Memory B cell (primary cell): Measurements from ENCODE around the gene ACVR1.
"Not testable (repeated sequence)": the region's sequence is repeated elsewhere in the genome, so short reads cannot be mapped to it uniquely, and the experiment has no call there.

Experiments
- ATAC-seq: fragments of 150-1000 bp; cut with Tn5 transposase; 2 replicates; pipeline ENCODE4 v1.10.0; 2021; ENCODE audit warnings: low read depth, mild to moderate bottlenecking, moderate library complexity
- DNase-seq, 2 donors: peaks; one replicate each; pipeline ENCODE4 v3.0.0; 2022; ENCODE audit warnings: low spot score in 2 of 2
- H3K27ac Mint-ChIP-seq: one replicate; pipeline ENCODE4 v1.8.0; 2022; ENCODE audit warnings: mild to moderate bottlenecking, moderate library complexity, mixed read lengths
- H3K27me3 Mint-ChIP-seq: one replicate; pipeline ENCODE4 v1.8.0; 2022; ENCODE audit warnings: mixed read lengths
- H3K36me3 Mint-ChIP-seq: one replicate; pipeline ENCODE4 v1.8.0; 2022; ENCODE audit warnings: mild to moderate bottlenecking, mixed read lengths
- H3K4me1 Mint-ChIP-seq: one replicate; pipeline ENCODE4 v1.8.0; 2022; ENCODE audit warnings: mixed read lengths
- H3K4me3 Mint-ChIP-seq: one replicate; pipeline ENCODE4 v1.8.0; 2022; ENCODE audit warnings: mild to moderate bottlenecking, moderate library complexity, mixed read lengths
- H3K9me3 Mint-ChIP-seq: one replicate; pipeline ENCODE4 v1.8.0; 2022; ENCODE audit warnings: mixed read lengths

The ACVR1 gene

DNA sequence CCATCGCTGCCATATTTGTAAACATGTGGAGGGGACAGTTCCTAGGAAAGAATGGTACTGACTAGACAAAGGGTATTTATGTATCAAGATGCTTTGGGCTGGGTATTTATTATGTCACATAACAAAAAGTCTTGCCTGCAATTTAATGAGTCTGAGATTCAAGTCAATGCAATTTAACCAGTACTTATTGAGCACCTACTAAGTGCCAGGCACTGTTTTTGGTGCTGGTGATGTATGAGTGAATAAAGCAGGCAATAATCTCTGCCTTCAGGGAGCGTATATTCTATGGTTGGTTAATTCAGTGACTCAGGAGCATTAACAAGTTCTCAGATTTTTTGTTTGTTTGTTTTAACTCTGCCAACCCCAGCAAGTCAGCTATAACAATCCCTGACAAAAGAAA is 24.6 kb upstream of the ACVR1 start:
- H3K4me1 Mint-ChIP-seq = peaks cover 32% of the 10 kb centered on the region
- peaks cover 2% of the 10 kb centered on the region for H3K36me3 Mint-ChIP-seq
- DNase-seq (no peak), ATAC-seq (no peak)
- no peaks in the 10 kb centered on the region for H3K27me3 Mint-ChIP-seq
- H3K27ac Mint-ChIP-seq = no peak overlapping the region
- no peak overlapping the region for H3K4me3 Mint-ChIP-seq
- H3K9me3 Mint-ChIP-seq = peaks cover 2% of the 10 kb centered on the region

DNA sequence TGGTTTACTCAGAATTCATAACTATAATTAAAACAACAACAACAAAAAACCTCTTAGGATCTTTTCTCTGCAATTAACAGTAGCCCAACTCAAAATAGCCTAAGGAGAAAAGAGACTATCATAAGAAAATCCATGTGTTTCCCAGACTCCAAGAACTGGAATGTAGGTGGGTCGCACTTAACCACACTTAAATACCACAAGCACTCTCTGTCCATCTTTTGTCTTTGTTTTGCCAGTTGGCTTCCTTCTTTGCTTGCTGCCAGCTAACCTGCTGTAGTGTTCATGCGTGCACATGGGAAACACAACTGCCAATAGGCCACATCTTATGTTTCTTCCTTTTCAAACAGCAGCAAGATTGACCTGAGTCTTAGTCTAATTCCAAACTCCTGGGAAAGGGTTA is 24.1 kb upstream of the ACVR1 start:
- Mint-ChIP-seq H3K4me3 (no peak overlapping the region), H3K9me3 (peaks cover 2% of the 10 kb centered on the region), H3K27me3 (no peaks in the 10 kb centered on the region), H3K36me3 (peaks cover 2% of the 10 kb centered on the region), H3K27ac (no peak overlapping the region), H3K4me1 (peaks cover 32% of the 10 kb centered on the region)
- no peak for ATAC-seq
- no peak for DNase-seq

DNA sequence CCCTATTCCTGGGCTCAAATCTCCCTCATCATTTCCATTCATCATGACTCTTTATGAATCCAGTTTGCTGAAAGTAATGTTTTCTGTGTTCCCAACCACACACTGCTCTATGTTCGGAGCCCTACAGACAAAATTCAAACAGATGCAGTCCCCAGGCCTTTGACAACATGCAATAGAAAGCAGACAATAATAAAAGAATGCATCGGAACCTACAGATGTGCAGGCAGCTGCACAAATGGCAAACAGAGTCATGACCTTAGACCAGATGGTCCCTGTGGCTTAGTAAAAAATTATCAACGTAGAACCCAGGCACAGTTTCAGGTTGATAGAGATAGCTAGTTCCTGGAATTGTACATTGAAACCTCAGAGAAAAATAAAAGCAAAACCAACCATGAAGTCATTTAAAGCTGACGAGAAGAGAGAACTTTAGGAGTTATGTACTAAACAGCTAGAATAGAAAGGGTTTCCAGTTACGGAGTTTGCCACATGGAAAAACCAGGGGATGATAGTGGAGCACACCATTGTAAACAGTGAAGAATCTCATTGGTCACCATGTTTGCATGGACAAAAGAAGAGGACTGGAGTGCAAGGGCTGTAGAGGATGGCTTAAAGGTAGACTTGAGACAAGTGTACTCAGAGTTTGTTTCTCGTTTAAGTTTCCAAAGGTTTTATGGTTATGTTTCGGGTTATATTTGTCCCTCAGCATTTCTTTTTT is 23.2 kb upstream of the ACVR1 start:
- Mint-ChIP-seq H3K4me3 (peak overlapping the region; percentile 13), H3K27ac (no peak overlapping the region), H3K4me1 (peaks cover 32% of the 10 kb centered on the region), H3K9me3 (peaks cover 2% of the 10 kb centered on the region), H3K27me3 (no peaks in the 10 kb centered on the region), H3K36me3 (peaks cover 2% of the 10 kb centered on the region)
- ATAC-seq = no peak
- DNase-seq = no peak

DNA sequence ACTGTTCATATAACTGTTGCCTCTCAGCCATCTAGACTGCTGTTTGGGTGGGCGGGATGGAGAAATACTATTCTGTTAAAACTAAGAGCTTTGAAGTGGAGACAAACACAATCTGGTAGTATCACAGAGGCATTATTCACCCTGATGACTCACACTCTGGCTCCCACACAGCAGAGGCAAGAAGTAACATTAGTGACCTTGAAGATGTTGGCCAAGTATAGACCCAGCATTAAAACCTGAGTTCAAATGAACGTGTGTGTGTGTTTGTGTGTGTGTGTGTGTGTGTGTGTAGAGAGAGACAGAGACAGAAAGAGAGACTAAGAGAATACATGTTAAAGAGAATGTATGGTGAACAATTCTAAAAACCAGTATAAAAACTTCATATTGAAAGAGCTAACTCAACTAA is 22.5 kb upstream of the ACVR1 start:
- H3K4me1 Mint-ChIP-seq = peaks cover 32% of the 10 kb centered on the region
- peaks cover 2% of the 10 kb centered on the region for H3K9me3 Mint-ChIP-seq
- ATAC-seq (no peak), DNase-seq (no peak)
- peaks cover 2% of the 10 kb centered on the region for H3K36me3 Mint-ChIP-seq
- peak overlapping the region; percentile 94 for H3K27ac Mint-ChIP-seq
- H3K4me3 Mint-ChIP-seq = peak overlapping the region; percentile 12
- H3K27me3 Mint-ChIP-seq = no peaks in the 10 kb centered on the region

DNA sequence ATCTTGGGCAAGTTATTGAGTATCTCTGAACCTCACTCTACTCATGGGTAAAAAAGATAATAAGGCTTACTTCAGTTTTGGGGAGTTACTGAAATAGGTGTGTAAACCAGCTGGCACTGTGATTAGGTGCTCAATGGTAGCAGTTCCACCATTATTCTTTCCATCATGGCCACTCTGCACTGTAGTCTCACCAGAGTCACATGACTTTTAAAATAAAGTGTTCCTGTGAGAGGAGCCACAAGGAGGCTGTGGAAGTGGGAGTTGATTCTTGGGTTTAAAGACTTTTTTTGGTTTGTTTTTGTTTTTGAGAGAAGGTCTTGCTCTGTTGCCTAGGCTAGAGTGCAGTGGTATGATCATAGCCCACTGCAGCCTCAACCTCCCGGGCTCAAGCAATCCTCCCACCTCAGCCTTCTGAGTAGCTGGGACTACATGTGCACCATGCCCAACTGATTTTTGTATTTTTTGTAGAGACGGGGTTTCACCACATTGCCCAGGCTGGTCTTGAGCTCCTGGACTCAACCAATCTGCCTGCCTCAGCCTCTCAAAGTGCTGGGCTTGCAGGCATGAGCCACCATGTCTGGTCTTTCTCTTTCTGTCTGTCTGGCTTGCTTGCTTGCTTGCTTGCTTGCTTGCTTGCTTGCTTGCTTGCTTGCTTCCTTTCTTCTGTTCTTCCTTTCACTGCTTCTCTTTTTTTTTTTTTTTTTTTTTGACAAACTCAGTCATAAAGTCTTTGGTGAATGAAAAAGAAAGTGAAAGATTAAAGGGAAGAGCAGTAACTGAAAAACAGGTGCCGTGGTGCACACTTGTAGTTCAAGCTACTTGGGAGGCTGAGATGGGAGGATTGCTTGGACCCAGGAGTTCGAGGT is 21.2 kb upstream of the ACVR1 start:
- Mint-ChIP-seq H3K4me1 (peaks cover 32% of the 10 kb centered on the region), H3K36me3 (peaks cover 2% of the 10 kb centered on the region), H3K4me3 (peak overlapping the region; percentile 92), H3K9me3 (peaks cover 2% of the 10 kb centered on the region), H3K27me3 (no peaks in the 10 kb centered on the region), H3K27ac (peak overlapping the region; percentile 94)
- ATAC-seq = peak; percentile 85
- peak in 1 of 2 donors; percentile 9 for DNase-seq

DNA sequence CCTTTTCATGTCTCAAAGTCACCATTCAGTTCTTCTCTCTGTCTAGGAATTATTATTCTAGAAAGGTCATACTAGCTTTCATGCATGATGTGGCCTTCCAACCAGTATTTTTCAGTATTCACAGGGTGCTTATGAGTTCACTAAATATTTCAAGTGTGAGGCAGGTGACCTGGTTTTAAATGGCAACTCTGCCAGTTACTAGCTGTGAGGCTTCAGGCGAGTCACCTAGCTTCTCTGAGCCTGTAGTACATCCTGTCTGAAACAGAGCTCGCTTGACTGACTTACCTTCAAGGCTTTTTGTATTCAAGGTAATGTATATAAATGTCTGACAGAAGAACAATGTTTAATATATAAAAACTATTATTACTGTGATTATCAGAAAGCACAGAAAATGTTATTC is 19.4 kb upstream of the ACVR1 start:
- Mint-ChIP-seq H3K4me1 (peaks cover 31% of the 10 kb centered on the region), H3K4me3 (no peak overlapping the region), H3K36me3 (peaks cover 2% of the 10 kb centered on the region), H3K27me3 (no peaks in the 10 kb centered on the region), H3K9me3 (peaks cover 2% of the 10 kb centered on the region), H3K27ac (no peak overlapping the region)
- ATAC-seq (no peak), DNase-seq (no peak)

DNA sequence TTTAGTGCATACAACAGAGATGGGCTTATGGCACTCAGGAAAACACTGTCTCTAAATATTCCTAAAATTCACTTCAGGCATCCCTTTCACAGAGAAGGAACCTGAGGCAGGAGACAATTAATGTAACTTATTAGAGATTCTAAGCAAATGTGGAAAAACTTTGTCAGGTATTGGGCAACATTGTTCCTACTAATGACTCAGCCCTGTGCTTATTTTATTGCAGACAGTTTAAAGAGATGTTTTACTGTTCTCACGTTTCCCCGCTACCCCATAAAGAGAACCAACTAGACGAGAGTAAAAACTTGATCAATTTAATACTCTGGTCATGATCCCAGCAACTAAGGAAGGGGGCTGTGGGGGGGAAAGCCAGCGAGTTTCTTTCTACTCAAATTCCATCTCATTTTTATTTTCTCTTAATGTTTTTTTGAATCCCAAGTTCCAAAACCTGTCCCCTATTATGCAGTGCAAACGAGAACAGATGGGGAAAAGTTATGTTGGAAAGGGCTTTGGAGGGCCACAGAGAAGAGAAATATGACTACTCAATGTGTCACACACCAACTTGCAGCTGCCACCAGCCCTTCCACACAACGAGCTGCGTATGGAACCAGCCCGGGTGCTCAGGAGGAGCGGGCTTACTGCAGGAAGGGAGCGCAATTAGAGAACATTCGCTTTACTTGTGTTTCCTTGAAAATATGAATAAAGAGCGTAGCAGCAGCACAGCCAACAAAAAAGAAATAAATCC is 18.7 kb upstream of the ACVR1 start:
- H3K27ac Mint-ChIP-seq = no peak overlapping the region
- peaks cover 2% of the 10 kb centered on the region for H3K9me3 Mint-ChIP-seq
- H3K4me3 Mint-ChIP-seq = no peak overlapping the region
- H3K36me3 Mint-ChIP-seq = peaks cover 2% of the 10 kb centered on the region
- H3K4me1 Mint-ChIP-seq = peaks cover 28% of the 10 kb centered on the region
- no peaks in the 10 kb centered on the region for H3K27me3 Mint-ChIP-seq
- DNase-seq (no peak), ATAC-seq (no peak)

DNA sequence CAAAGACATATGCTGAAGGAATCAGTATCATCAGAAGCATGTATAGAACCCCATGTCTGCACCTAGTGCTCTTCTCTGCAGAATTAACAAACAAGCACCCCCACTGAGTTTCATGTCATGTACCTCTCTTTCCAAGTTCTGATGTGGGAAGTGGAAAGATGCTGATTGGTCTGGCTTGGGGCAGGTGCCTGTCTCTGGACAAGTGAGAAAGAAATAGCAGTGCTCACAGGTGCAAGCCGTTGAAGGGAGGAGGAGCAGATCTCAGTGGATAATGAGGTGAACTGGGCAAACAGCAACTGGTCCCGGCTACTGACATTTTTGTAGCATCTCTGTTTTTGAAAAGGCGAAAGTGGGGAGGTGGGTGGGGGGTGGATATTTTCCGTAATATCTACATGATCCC is 17.5 kb upstream of the ACVR1 start:
- no peak for DNase-seq
- H3K27ac Mint-ChIP-seq = no peak overlapping the region
- H3K27me3 Mint-ChIP-seq = no peaks in the 10 kb centered on the region
- peaks cover 2% of the 10 kb centered on the region for H3K36me3 Mint-ChIP-seq
- H3K4me3 Mint-ChIP-seq = no peak overlapping the region
- ATAC-seq = no peak
- H3K9me3 Mint-ChIP-seq = peaks cover 2% of the 10 kb centered on the region
- peaks cover 20% of the 10 kb centered on the region for H3K4me1 Mint-ChIP-seq

DNA sequence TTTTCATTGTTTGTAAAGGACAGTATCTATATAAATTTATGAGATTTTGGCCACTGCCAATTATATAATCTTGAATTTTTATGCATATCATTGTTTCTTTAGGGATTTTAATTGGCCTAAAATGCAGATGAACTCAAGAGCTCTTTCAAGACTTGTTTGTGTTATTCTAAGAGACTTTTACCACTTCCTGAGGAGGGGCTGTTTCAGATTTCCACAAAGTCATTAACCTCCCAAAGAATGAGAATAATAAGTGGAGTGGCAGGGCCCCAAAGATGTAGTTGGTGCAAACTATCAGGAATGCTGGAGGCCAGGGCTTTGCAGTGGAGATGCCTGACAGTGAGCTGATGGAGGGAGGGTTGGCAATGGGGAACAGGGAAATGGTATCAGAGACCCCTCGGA is 15.5 kb upstream of the ACVR1 start:
- H3K36me3 Mint-ChIP-seq = peaks cover 2% of the 10 kb centered on the region
- H3K4me3 Mint-ChIP-seq = no peak overlapping the region
- ATAC-seq (no peak), DNase-seq (no peak)
- H3K4me1 Mint-ChIP-seq = peaks cover 2% of the 10 kb centered on the region
- no peaks in the 10 kb centered on the region for H3K9me3 Mint-ChIP-seq
- H3K27ac Mint-ChIP-seq = no peak overlapping the region
- H3K27me3 Mint-ChIP-seq = peaks cover 3% of the 10 kb centered on the region

DNA sequence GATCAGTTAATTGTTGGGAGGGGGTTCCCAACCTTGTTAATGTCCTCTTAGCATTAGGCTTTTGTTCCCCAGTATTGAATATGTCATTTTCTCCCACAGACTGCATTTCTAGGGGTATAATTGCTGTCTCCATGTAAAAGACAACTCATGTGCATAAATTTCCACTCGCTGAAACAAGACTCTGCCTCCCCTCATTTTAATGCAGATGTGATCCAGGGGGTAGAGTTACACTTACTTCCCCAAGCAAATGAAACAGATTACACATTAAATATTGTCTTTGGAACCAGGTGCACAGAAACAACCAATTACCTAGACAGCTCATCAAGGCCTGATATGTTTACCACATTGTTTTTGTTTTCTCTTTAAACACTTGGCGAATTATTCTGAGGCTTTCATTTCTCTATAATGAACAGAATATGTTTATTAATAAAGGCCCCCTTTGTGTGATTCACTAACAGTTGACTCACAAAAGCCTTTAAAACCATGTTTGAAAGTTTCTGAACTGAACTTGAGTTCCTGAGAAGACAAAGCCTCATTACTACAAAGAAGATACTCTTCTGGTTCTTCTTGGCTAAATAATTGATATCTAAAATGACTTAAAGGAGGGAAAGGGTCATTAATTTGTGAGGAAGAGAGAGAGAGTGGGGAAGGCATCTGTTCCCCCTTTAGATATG is 15.0 kb upstream of the ACVR1 start:
- Mint-ChIP-seq H3K4me1 (peaks cover 2% of the 10 kb centered on the region), H3K9me3 (no peaks in the 10 kb centered on the region), H3K27ac (no peak overlapping the region)

DNA sequence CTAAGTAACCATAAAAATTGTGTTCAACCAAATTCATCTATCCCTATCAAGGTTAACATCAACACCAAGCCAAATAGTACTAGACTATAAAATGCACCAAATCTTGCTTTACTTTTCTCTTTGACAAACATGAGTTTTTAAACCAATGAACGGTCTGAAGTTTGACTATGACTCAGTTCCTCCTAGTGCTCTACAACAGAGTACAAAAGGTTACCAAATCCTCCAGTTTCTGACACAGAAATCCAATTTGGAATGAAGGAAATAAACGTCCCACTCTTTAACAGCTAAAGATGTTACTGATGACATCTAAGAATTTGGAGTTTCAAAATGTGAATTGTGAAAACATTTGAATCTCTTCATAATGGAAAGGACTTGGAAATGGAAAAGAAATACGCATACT is 11.8 kb upstream of the ACVR1 start:
- H3K27ac Mint-ChIP-seq = no peak overlapping the region
- H3K27me3 Mint-ChIP-seq = peaks cover 5% of the 10 kb centered on the region
- H3K4me3 Mint-ChIP-seq = no peak overlapping the region
- ATAC-seq = no peak
- DNase-seq = no peak
- peaks cover 2% of the 10 kb centered on the region for H3K36me3 Mint-ChIP-seq
- H3K4me1 Mint-ChIP-seq = peaks cover 2% of the 10 kb centered on the region
- H3K9me3 Mint-ChIP-seq = no peaks in the 10 kb centered on the region

More for the DNA sequence above, 15.0 kb upstream of the ACVR1 start:
- DNase-seq = no peak
- no peak overlapping the region for H3K4me3 Mint-ChIP-seq
- H3K36me3 Mint-ChIP-seq = peaks cover 2% of the 10 kb centered on the region
- peaks cover 3% of the 10 kb centered on the region for H3K27me3 Mint-ChIP-seq
- ATAC-seq = no peak

DNA sequence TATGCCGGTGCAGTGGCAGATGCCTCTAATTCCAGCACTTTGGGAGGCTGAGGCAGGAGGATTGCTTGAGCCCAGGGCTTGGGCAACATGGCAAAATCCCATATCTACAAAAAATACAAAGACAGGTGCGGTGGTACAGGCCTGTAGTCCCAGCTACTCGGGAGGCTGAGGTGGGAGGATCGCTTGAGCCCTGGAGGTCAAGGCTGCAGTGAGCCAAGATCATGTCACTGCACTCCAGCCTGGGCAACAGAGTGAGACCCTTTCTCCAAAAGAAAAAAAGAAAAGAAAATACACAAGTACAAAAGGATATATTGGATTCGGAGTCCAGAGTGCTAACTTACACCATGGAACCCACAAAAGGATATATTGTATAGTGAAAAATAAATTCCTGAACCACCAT is 8.4 kb upstream of the ACVR1 start:
- not testable (repeated sequence) for H3K27me3 Mint-ChIP-seq, H3K4me1 Mint-ChIP-seq, H3K9me3 Mint-ChIP-seq, ATAC-seq, H3K36me3 Mint-ChIP-seq, H3K27ac Mint-ChIP-seq, H3K4me3 Mint-ChIP-seq, DNase-seq

DNA sequence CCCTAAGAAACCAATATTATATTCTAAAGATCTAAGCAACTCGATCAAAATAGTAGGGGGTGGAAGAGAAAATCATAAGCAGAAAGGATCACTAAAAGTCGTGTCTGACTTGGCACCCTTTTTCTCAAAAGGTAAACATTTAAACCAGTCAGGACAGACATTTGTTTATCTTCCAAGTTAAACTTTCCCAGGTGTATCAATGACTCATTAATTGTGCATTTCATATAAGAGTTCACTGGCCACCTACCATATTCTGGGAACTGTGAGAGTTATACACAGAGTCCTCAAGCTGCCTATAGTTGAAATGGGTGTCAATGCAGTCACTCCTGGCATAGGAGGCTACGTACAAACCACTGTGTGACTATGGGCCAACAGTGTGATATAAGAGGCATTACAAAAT is 4.8 kb upstream of the ACVR1 start:
- H3K4me3 Mint-ChIP-seq = no peak overlapping the region
- ATAC-seq = no peak

More for the DNA sequence above, 4.8 kb upstream of the ACVR1 start:
- no peak for DNase-seq
- Mint-ChIP-seq H3K27ac (no peak overlapping the region), H3K9me3 (no peaks in the 10 kb centered on the region), H3K36me3 (no peaks in the 10 kb centered on the region), H3K27me3 (peaks cover 2% of the 10 kb centered on the region), H3K4me1 (peaks cover 6% of the 10 kb centered on the region)
